Peyer's patch (tissue), 4 donors: Measurements from ENCODE around the gene CD248. TPM values are rescaled to one million over a fixed set of nuclear protein-coding genes. Genes with fewer than 3 reads are reported as not detected.

Experiments
- DNase-seq, 3 donors: peaks; one replicate each; pipeline ENCODE4 v3.0.0-alpha.2; 2017 to 2019
- H3K27ac ChIP-seq, 4 donors: fragments of 200-600 bp; sonication (generic); one replicate each; pipeline ENCODE4 v1.5.1; 2016 to 2019
- H3K27me3 ChIP-seq, 2 donors: fragments of 200-600 bp; sonication (generic); one replicate each; pipeline ENCODE4 v1.5.1; 2019
- H3K36me3 ChIP-seq, 3 donors: fragments of 200-600 bp; sonication (generic); one replicate each; pipeline ENCODE4 v1.5.1; 2016 to 2019
- H3K4me1 ChIP-seq, 4 donors: fragments of 200-600 bp; sonication (generic); one replicate each; pipeline ENCODE4 v1.5.1; 2016 to 2019
- H3K4me3 ChIP-seq, 4 donors: fragments of 200-600 bp; sonication (generic); 1 replicate in 3 of 4; 2 replicates in 1 of 4; pipeline ENCODE4 v1.5.1; 2016 to 2019; ENCODE audit warnings: mild to moderate bottlenecking in 1 of 4
- H3K9me3 ChIP-seq, 4 donors: fragments of 200-600 bp; sonication (generic); one replicate each; pipeline ENCODE4 v1.5.1; 2016 to 2019; ENCODE audit warnings: mild to moderate bottlenecking in 1 of 4
- CTCF ChIP-seq, 6 experiments: fragments of 450-650 bp in 4 of 6; fragments of 200-600 bp in 2 of 6; sonication (generic) in 1 of 6; IDR thresholded peaks; one replicate each; pipeline ENCODE4 v1.5.1; 2017 to 2019; ENCODE audit warnings: antibody characterized with exemption in 6 of 6, mild to moderate bottlenecking in 3 of 6, moderate library complexity in 1 of 6
- POLR2A ChIP-seq, 2 donors: fragments of 450-650 bp; IDR thresholded peaks; one replicate each; pipeline ENCODE4 v1.5.1; 2017; ENCODE audit warnings: antibody characterized with exemption in 2 of 2, mild to moderate bottlenecking in 2 of 2, moderate library complexity in 2 of 2
- total RNA-seq, 4 donors: library from RNA; depleted of rRNA; stranded (reverse); fragments of >200 nt; gene quantifications; one replicate each; pipeline ENCODE4 v1.1.0, GENCODE V29; 2016

CD248 gene
- total RNA-seq, 4 donors from 2014 or later, result 2.9 to 44.6 (median 12.0) TPM

- Histone ChIP-seq H3K9me3 (no peaks in the 10 kb centered on the region), H3K27me3 (no peaks in the 10 kb centered on the region), H3K4me1 (peaks cover 3 to 29% (median 19%) of the 10 kb centered on the region in 4 donors), H3K4me3 (no peak overlapping the region), H3K27ac (peak overlapping the region in 1 of 4 donors; percentile 13), H3K36me3 (peaks cover 0 to 16% (median 0%) of the 10 kb centered on the region in 3 donors)
- TF ChIP-seq CTCF (IDR thresholded peaks at IDR 0.05) (no peak), POLR2A (IDR thresholded peaks at IDR 0.05) (no peak)
- no peak for DNase-seq
Observed at GRCh38 chr11:66281776-66282467, 34.9 kb downstream of the CD248 start.

- H3K9me3 ChIP-seq, result no peaks in the 10 kb centered on the region
- TF ChIP-seq POLR2A (IDR thresholded peaks at IDR 0.05), result no peak
- no peak for TF ChIP-seq CTCF (IDR thresholded peaks at IDR 0.05)
- no peak overlapping the region for H3K4me3 ChIP-seq
- H3K27ac ChIP-seq, result no peak overlapping the region
- peaks cover 3 to 28% (median 19%) of the 10 kb centered on the region in 4 donors for H3K4me1 ChIP-seq
- no peaks in the 10 kb centered on the region for H3K27me3 ChIP-seq
- peaks cover 0 to 23% (median 0%) of the 10 kb centered on the region in 3 donors for H3K36me3 ChIP-seq
- DNase-seq, result no peak
Observed at GRCh38 chr11:66281001-66281400, 35.8 kb downstream of the CD248 start.

GRCh38 chr11:66280428-66280827 is 36.4 kb downstream of the CD248 start:
- Histone ChIP-seq H3K27ac (no peak overlapping the region), H3K36me3 (peaks cover 0 to 27% (median 0%) of the 10 kb centered on the region in 3 donors), H3K4me3 (no peak overlapping the region), H3K27me3 (no peaks in the 10 kb centered on the region), H3K4me1 (peaks cover 3 to 28% (median 19%) of the 10 kb centered on the region in 4 donors), H3K9me3 (no peaks in the 10 kb centered on the region)
- DNase-seq, result no peak
- TF ChIP-seq POLR2A (IDR thresholded peaks at IDR 0.05) (no peak), CTCF (IDR thresholded peaks at IDR 0.05) (no peak)

- H3K36me3 ChIP-seq, result peaks cover 0 to 27% (median 0%) of the 10 kb centered on the region in 3 donors
- H3K27me3 ChIP-seq, result no peaks in the 10 kb centered on the region
- TF ChIP-seq CTCF (IDR thresholded peaks at IDR 0.05) (no peak), POLR2A (IDR thresholded peaks at IDR 0.05) (no peak)
- DNase-seq, result no peak
- peaks cover 3 to 28% (median 19%) of the 10 kb centered on the region in 4 donors for H3K4me1 ChIP-seq
- no peak overlapping the region for H3K4me3 ChIP-seq
- no peaks in the 10 kb centered on the region for H3K9me3 ChIP-seq
- no peak overlapping the region for H3K27ac ChIP-seq
Observed at GRCh38 chr11:66279092-66279734, 37.6 kb downstream of the CD248 start.

GRCh38 chr11:66278363-66279091 is 38.3 kb downstream of the CD248 start:
- no peak for DNase-seq
- peaks cover 3 to 28% (median 19%) of the 10 kb centered on the region in 4 donors for H3K4me1 ChIP-seq
- H3K27me3 ChIP-seq, result no peaks in the 10 kb centered on the region
- H3K36me3 ChIP-seq, result peaks cover 0 to 31% (median 0%) of the 10 kb centered on the region in 3 donors
- TF ChIP-seq POLR2A (IDR thresholded peaks at IDR 0.05) (no peak), CTCF (IDR thresholded peaks at IDR 0.05) (no peak)
- H3K4me3 ChIP-seq, result peak overlapping the region in 3 of 4 donors; percentile 23 to 69 (median 48)
- H3K27ac ChIP-seq, result peak overlapping the region in 1 of 4 donors; percentile 83
- H3K9me3 ChIP-seq, result no peaks in the 10 kb centered on the region
